Neural progenitor cell (in vitro differentiated cells): ENCODE measurements around the gene KRT13.

Source experiments
- CTCF ChIP-seq: fragments of 200-600 bp; sonication (generic); IDR thresholded peaks from 2 replicates; pipeline ENCODE4 v1.5.1; 2017; ENCODE audit warnings: antibody characterized with exemption, mild to moderate bottlenecking
- EZH2 ChIP-seq: fragments of 200-600 bp; sonication (generic); IDR thresholded peaks from 2 replicates; pipeline ENCODE4 v1.6.1; 2017; ENCODE audit warnings: antibody characterized with exemption, mild to moderate bottlenecking, moderate library complexity
- EZH2phosphoT487 ChIP-seq: fragments of 200-600 bp; sonication (generic); IDR thresholded peaks from 2 replicates; pipeline ENCODE4 v1.6.1; 2017; ENCODE audit warnings: antibody characterized with exemption

- TF ChIP-seq CTCF, result peak; percentile 40
- TF ChIP-seq EZH2, result no peak
- no peak for TF ChIP-seq EZH2phosphoT487
Observed at GRCh38 chr17:41456204-41456603, 49.2 kb downstream of the KRT13 start.
